ENCODE results near the gene CATSPER1. TPM values are rescaled to one million over a fixed set of nuclear protein-coding genes. Genes with fewer than 3 reads are reported as not detected.

CATSPER1 gene
- total RNA-seq, 1 experiment from 2014 or later = 1.1 TPM

- peaks cover 11% of the 10 kb centered on the region for H3F3A ChIP-seq (ENCODE audit: low read length, unreplicated experiment)
- ATAC-seq (no peak), DNase-seq (no peak)
- H3K4me1 ChIP-seq (ENCODE audit: insufficient read depth, low read length) = peaks cover 25% of the 10 kb centered on the region
- no peak overlapping the region for H3K4me3 ChIP-seq (ENCODE audit: low read length)
- TF ChIP-seq, protein P1, sequence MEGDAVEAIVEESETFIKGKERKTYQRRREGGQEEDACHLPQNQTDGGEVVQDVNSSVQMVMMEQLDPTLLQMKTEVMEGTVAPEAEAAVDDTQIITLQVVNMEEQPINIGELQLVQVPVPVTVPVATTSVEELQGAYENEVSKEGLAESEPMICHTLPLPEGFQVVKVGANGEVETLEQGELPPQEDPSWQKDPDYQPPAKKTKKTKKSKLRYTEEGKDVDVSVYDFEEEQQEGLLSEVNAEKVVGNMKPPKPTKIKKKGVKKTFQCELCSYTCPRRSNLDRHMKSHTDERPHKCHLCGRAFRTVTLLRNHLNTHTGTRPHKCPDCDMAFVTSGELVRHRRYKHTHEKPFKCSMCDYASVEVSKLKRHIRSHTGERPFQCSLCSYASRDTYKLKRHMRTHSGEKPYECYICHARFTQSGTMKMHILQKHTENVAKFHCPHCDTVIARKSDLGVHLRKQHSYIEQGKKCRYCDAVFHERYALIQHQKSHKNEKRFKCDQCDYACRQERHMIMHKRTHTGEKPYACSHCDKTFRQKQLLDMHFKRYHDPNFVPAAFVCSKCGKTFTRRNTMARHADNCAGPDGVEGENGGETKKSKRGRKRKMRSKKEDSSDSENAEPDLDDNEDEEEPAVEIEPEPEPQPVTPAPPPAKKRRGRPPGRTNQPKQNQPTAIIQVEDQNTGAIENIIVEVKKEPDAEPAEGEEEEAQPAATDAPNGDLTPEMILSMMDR (conservative IDR thresholded peaks at IDR 0.05; ENCODE audit: low read depth, low read length) = no peak
- no peak for TF ChIP-seq EZH2 (IDR thresholded peaks at IDR 0.05; ENCODE audit: low read length, unreplicated experiment)
- TF ChIP-seq EZH2phosphoT487 (IDR thresholded peaks at IDR 0.05; ENCODE audit: borderline replicate concordance, low read length) = no peak
- peak overlapping the region; percentile 85; the same call in 1 of the 2 replicates for H3K4me2 ChIP-seq (ENCODE audit: low read length)
- BruUV-seq (replicated peaks) = no TSS peak
- no peak overlapping the region for H3K27ac ChIP-seq (ENCODE audit: low read length)
- H2AFZ ChIP-seq (ENCODE audit: low read length) = no peak overlapping the region
- no peaks in the 10 kb centered on the region for H4K20me1 ChIP-seq (ENCODE audit: low read length)
- H3K9ac ChIP-seq (ENCODE audit: low read length) = no peak overlapping the region
- intact Hi-C loops (cut with micrococcal nuclease) = loop anchor here (5.0 kb wide), 1 partner anchor 40 kb away; no protein-coding TSS in a partner anchor
- ChIA-PET CTCF (no interaction called here), POLR2A (ENCODE audit: unreplicated experiment) (no interaction called here)
- H3K36me3 ChIP-seq (ENCODE audit: low read depth, low read length) = peaks cover 19% of the 10 kb centered on the region
- H3K27me3 ChIP-seq (ENCODE audit: low read length) = no peaks in the 10 kb centered on the region
- H3K79me2 ChIP-seq (ENCODE audit: low read length) = peaks cover 51% of the 10 kb centered on the region
- no peaks in the 10 kb centered on the region for H3K9me3 ChIP-seq (ENCODE audit: low read length)
- no peaks in the 10 kb centered on the region for H3K9me2 ChIP-seq (replicated peaks; ENCODE audit: low read length)
Measured at GRCh38 chr11:66072518-66072917, 46.2 kb upstream of the CATSPER1 start.

GRCh38 chr11:66072081-66072480, 45.8 kb upstream of the CATSPER1 start:
- H3K36me3 ChIP-seq (ENCODE audit: low read depth, low read length) = peaks cover 23% of the 10 kb centered on the region
- no peak overlapping the region for H2AFZ ChIP-seq (ENCODE audit: low read length)
- TF ChIP-seq EZH2 (IDR thresholded peaks at IDR 0.05; ENCODE audit: low read length, unreplicated experiment) = no peak
- TF ChIP-seq, protein P1 (conservative IDR thresholded peaks at IDR 0.05; ENCODE audit: low read depth, low read length) = no peak
- TF ChIP-seq EZH2phosphoT487 (IDR thresholded peaks at IDR 0.05; ENCODE audit: borderline replicate concordance, low read length) = no peak
- no peaks in the 10 kb centered on the region for H4K20me1 ChIP-seq (ENCODE audit: low read length)
- peaks cover 25% of the 10 kb centered on the region for H3K4me1 ChIP-seq (ENCODE audit: insufficient read depth, low read length)
- DNase-seq = no peak
- H3K27ac ChIP-seq (ENCODE audit: low read length) = no peak overlapping the region
- ATAC-seq = no peak
- peaks cover 11% of the 10 kb centered on the region for H3F3A ChIP-seq (ENCODE audit: low read length, unreplicated experiment)
- intact Hi-C loops (cut with micrococcal nuclease) = loop anchor here (5.0 kb wide), 1 partner anchor 40 kb away; no protein-coding TSS in a partner anchor
- ChIA-PET POLR2A (ENCODE audit: unreplicated experiment) (no interaction called here), CTCF (no interaction called here)
- no peaks in the 10 kb centered on the region for H3K27me3 ChIP-seq (ENCODE audit: low read length)
- no peak overlapping the region for H3K9ac ChIP-seq (ENCODE audit: low read length)
- no peaks in the 10 kb centered on the region for H3K9me3 ChIP-seq (ENCODE audit: low read length)
- peak overlapping the region; percentile 83 for H3K4me3 ChIP-seq (ENCODE audit: low read length)
- H3K79me2 ChIP-seq (ENCODE audit: low read length) = peaks cover 50% of the 10 kb centered on the region
- peak overlapping the region; percentile 85 for H3K4me2 ChIP-seq (ENCODE audit: low read length)
- no TSS peak for BruUV-seq (replicated peaks)
- no peaks in the 10 kb centered on the region for H3K9me2 ChIP-seq (replicated peaks; ENCODE audit: low read length)

DNA sequence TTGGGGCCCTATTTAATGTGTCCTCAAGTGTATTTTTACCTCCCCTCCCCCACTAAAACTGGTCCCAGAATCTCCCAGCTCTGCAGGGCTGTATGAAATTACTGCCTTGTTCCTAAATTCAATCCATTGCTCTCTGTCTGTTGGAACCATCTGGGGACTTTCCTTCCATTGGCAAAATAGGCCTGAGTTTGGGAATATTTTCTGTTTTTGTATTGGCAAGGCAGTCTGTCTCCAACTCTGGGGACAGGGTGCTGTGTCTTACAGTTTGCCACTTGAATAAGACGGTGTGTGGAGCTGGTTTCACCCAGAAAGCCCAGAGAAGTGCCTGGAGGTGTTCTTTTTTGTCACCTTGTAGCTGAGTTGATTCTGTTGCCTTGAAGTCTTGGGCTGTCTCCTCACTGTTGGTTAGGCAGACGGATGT, 45.1 kb upstream of the CATSPER1 start:
- peaks cover 30% of the 10 kb centered on the region for H3K36me3 ChIP-seq (ENCODE audit: low read depth, low read length)
- intact Hi-C loops (cut with micrococcal nuclease) = loop anchor here (2.0 to 5.0 kb wide), 2 partner anchors 41 to 63 kb away; no protein-coding TSS in a partner anchor
- peak overlapping the region; percentile 63 for H2AFZ ChIP-seq (ENCODE audit: low read length)
- TF ChIP-seq, protein P1 (conservative IDR thresholded peaks at IDR 0.05; ENCODE audit: low read depth, low read length) = no peak
- TF ChIP-seq EZH2 (IDR thresholded peaks at IDR 0.05; ENCODE audit: low read length, unreplicated experiment) (no peak), EZH2phosphoT487 (IDR thresholded peaks at IDR 0.05; ENCODE audit: borderline replicate concordance, low read length) (no peak)
- BruUV-seq (replicated peaks) = TSS peak; percentile 28
- peaks cover 25% of the 10 kb centered on the region for H3K4me1 ChIP-seq (ENCODE audit: insufficient read depth, low read length)
- ChIA-PET CTCF (interaction anchor here (0.5 kb wide), 1 partner anchor 55 kb away, joined by 4 read pairs; no protein-coding TSS in a partner anchor), POLR2A (ENCODE audit: unreplicated experiment) (no interaction called here)
- peak overlapping the region; percentile 83 for H3K4me3 ChIP-seq (ENCODE audit: low read length)
- peaks cover 44% of the 10 kb centered on the region for H3K79me2 ChIP-seq (ENCODE audit: low read length)
- no peaks in the 10 kb centered on the region for H3K27me3 ChIP-seq (ENCODE audit: low read length)
- H3K9ac ChIP-seq (ENCODE audit: low read length) = peak overlapping the region; percentile 39; the same call in 1 of the 2 replicates
- no peaks in the 10 kb centered on the region for H4K20me1 ChIP-seq (ENCODE audit: low read length)
- no peak for DNase-seq
- no peak overlapping the region for H3K27ac ChIP-seq (ENCODE audit: low read length)
- H3K9me3 ChIP-seq (ENCODE audit: low read length) = no peaks in the 10 kb centered on the region
- no peak for ATAC-seq
- no peaks in the 10 kb centered on the region for H3K9me2 ChIP-seq (replicated peaks; ENCODE audit: low read length)
- peaks cover 11% of the 10 kb centered on the region for H3F3A ChIP-seq (ENCODE audit: low read length, unreplicated experiment)
- H3K4me2 ChIP-seq (ENCODE audit: low read length) = peak overlapping the region; percentile 85
